ENCODE results near the gene NEDD4.

The NEDD4 gene

DNA sequence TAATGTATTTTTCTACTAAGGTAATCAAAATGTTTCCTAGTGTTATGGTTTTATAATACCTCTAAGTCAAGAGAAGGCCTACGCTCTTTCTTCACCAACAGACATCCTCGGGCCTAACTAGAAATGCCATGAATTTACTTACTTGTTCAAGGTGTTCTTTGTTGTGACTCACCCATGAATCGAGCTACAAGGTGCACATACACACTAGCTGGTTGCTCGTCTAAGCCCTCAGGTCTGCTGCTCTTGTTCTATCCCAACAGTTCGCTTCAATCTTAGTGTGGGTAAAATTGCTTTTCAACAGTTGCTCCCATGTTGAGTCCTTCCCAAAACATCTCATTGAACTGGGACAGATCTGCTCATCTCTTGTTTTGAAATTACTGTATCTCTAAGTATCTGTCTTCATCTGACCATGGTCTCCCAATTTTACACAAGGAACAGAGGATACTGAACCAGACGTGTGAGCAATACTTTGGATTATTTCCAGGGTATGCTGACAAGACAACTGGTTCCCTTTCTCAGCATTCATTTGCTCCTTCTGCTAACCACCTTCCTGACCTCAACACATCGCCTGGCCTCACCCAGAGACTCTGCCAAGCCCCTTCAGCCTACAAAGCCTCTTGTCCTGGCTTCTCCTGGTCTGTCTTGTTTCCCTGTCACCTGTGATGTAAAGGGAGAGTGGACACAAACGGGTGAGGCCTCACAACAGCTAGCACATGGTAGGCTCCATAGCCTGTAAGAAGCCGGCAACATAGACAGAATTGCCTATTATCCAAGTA, 84.2 kb downstream of the NEDD4 start:
- Histone ChIP-seq H3K27me3 (ENCODE audit: insufficient read depth, low read length) (no peaks in the 10 kb centered on the region), H3K27ac (ENCODE audit: low read depth, low read length, poor library complexity, severe bottlenecking) (no peak overlapping the region), H2AFZ (ENCODE audit: low read length) (no peak overlapping the region), H3K9me2 (ENCODE audit: low read depth, low read length) (no peaks in the 10 kb centered on the region), H3K79me2 (ENCODE audit: insufficient read depth, low read length) (no peaks in the 10 kb centered on the region), H3F3A (ENCODE audit: insufficient read depth, low read length) (no peaks in the 10 kb centered on the region), H3K9me3 (ENCODE audit: low read length) (no peaks in the 10 kb centered on the region), H3K36me3 (ENCODE audit: insufficient read depth, low read length) (no peaks in the 10 kb centered on the region), H3K4me2 (ENCODE audit: low read length) (no peak overlapping the region), H4K20me1 (ENCODE audit: insufficient read depth, low read length) (no peaks in the 10 kb centered on the region), H3K9ac (ENCODE audit: low read length) (no peak overlapping the region), H3K4me1 (ENCODE audit: insufficient read depth, low read length, severe bottlenecking) (no peaks in the 10 kb centered on the region), H3K4me3 (ENCODE audit: low read depth, low read length, poor library complexity, severe bottlenecking) (no peak overlapping the region)
- TF ChIP-seq, protein P1, sequence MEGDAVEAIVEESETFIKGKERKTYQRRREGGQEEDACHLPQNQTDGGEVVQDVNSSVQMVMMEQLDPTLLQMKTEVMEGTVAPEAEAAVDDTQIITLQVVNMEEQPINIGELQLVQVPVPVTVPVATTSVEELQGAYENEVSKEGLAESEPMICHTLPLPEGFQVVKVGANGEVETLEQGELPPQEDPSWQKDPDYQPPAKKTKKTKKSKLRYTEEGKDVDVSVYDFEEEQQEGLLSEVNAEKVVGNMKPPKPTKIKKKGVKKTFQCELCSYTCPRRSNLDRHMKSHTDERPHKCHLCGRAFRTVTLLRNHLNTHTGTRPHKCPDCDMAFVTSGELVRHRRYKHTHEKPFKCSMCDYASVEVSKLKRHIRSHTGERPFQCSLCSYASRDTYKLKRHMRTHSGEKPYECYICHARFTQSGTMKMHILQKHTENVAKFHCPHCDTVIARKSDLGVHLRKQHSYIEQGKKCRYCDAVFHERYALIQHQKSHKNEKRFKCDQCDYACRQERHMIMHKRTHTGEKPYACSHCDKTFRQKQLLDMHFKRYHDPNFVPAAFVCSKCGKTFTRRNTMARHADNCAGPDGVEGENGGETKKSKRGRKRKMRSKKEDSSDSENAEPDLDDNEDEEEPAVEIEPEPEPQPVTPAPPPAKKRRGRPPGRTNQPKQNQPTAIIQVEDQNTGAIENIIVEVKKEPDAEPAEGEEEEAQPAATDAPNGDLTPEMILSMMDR (IDR thresholded peaks at IDR 0.05; ENCODE audit: low read length) = no peak
- TF ChIP-seq EZH2 (IDR thresholded peaks at IDR 0.05; ENCODE audit: borderline replicate concordance, low read length) = no peak

DNA sequence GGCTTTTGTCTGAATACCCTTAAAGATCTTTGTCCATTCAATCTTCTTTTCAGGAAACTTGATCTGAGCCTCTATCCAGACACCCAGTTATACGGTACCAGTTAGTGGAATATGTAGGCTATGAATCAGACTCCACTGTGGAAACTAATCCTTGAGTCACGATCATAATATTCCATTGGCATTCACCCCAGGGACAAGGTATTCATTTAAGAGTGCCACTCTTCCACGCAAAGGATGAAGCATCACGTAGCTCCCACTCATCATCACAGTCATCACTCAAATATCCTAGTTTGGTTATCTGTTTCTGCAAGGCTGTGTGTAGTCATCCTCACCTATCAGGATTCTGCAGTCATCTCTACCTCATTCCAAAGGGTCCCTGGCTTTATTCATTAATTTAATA, 85.6 kb downstream of the NEDD4 start:
- H4K20me1 ChIP-seq (ENCODE audit: insufficient read depth, low read length) = no peaks in the 10 kb centered on the region
- no peaks in the 10 kb centered on the region for H3K27me3 ChIP-seq (ENCODE audit: insufficient read depth, low read length)
- H3K9me3 ChIP-seq (ENCODE audit: low read length) = no peaks in the 10 kb centered on the region
- H3K4me1 ChIP-seq (ENCODE audit: insufficient read depth, low read length, severe bottlenecking) = no peaks in the 10 kb centered on the region
- no peaks in the 10 kb centered on the region for H3F3A ChIP-seq (ENCODE audit: insufficient read depth, low read length)
- H3K79me2 ChIP-seq (ENCODE audit: insufficient read depth, low read length) = no peaks in the 10 kb centered on the region
- TF ChIP-seq, protein P1 (IDR thresholded peaks at IDR 0.05; ENCODE audit: low read length) = no peak
- TF ChIP-seq EZH2 (IDR thresholded peaks at IDR 0.05; ENCODE audit: borderline replicate concordance, low read length) = no peak
- H3K4me2 ChIP-seq (ENCODE audit: low read length) = no peak overlapping the region
- no peak overlapping the region for H3K4me3 ChIP-seq (ENCODE audit: low read depth, low read length, poor library complexity, severe bottlenecking)
- no peaks in the 10 kb centered on the region for H3K36me3 ChIP-seq (ENCODE audit: insufficient read depth, low read length)
- no peak overlapping the region for H3K27ac ChIP-seq (ENCODE audit: low read depth, low read length, poor library complexity, severe bottlenecking)
- no peak overlapping the region for H3K9ac ChIP-seq (ENCODE audit: low read length)
- no peaks in the 10 kb centered on the region for H3K9me2 ChIP-seq (ENCODE audit: low read depth, low read length)
- no peak overlapping the region for H2AFZ ChIP-seq (ENCODE audit: low read length)

DNA sequence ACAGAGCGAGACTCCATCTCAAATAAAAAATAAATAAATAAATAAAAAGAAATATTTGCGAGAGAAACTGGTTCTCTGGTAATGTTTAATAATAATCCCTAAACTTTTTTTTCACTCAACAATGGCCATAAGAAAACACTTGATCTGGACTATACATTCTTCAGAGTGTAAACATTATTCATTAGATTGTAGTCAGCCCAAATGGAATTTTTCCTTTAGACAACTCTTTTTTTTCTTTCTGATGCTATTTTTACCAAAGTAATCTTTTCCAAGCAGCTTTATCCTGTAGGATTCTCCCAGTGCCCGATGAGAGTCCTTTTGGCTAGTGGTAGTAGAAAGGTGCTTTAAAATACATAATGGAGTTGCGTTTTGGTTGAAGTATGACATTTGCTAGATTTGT, 90.4 kb downstream of the NEDD4 start:
- Histone ChIP-seq H3F3A (ENCODE audit: insufficient read depth, low read length) (no peaks in the 10 kb centered on the region), H3K9me3 (ENCODE audit: low read length) (no peaks in the 10 kb centered on the region), H3K27me3 (ENCODE audit: insufficient read depth, low read length) (no peaks in the 10 kb centered on the region), H3K4me2 (ENCODE audit: low read length) (no peak overlapping the region), H4K20me1 (ENCODE audit: insufficient read depth, low read length) (no peaks in the 10 kb centered on the region), H3K9ac (ENCODE audit: low read length) (no peak overlapping the region), H2AFZ (ENCODE audit: low read length) (no peak overlapping the region), H3K36me3 (ENCODE audit: insufficient read depth, low read length) (no peaks in the 10 kb centered on the region), H3K4me3 (ENCODE audit: low read depth, low read length, poor library complexity, severe bottlenecking) (no peak overlapping the region), H3K79me2 (ENCODE audit: insufficient read depth, low read length) (no peaks in the 10 kb centered on the region), H3K27ac (ENCODE audit: low read depth, low read length, poor library complexity, severe bottlenecking) (no peak overlapping the region), H3K4me1 (ENCODE audit: insufficient read depth, low read length, severe bottlenecking) (no peaks in the 10 kb centered on the region), H3K9me2 (ENCODE audit: low read depth, low read length) (no peaks in the 10 kb centered on the region)
- TF ChIP-seq, protein P1 (IDR thresholded peaks at IDR 0.05; ENCODE audit: low read length) = no peak
- TF ChIP-seq EZH2 (IDR thresholded peaks at IDR 0.05; ENCODE audit: borderline replicate concordance, low read length) = no peak

All from OCI-LY1 (cell line).